NB4 (cell line): ENCODE data around the gene RFX2.

Experiments
- CTCF ChIP-seq: IDR thresholded peaks from one replicate; pipeline ENCODE4 v1.5.1; 2012; ENCODE audit warnings: low read depth, low read length
- MYC ChIP-seq: IDR thresholded peaks from 2 replicates; pipeline ENCODE4 v1.6.1; 2011; ENCODE audit warnings: low read depth, low read length
- POLR2A ChIP-seq: IDR thresholded peaks from 2 replicates; pipeline ENCODE4 v1.6.1; 2011; ENCODE audit warnings: mild to moderate bottlenecking; ENCODE audit not compliant: insufficient read length; ENCODE audit errors: extremely low read depth

GRCh38 chr19:6078068-6078467 is 32.2 kb downstream of the RFX2 start:
- TF ChIP-seq CTCF (no peak), POLR2A (no peak), MYC (no peak)
